ENCODE measurements around the gene LORICRIN.

LORICRIN gene

GRCh38 chr1:153251087-153251486 lies 8.4 kb upstream of the LORICRIN start:
- TF ChIP-seq NFIC (IDR thresholded peaks at IDR 0.05) (no peak), CREB1 (IDR thresholded peaks at IDR 0.05; ENCODE audit: low read depth) (no peak), RAD21 (IDR thresholded peaks at IDR 0.05; ENCODE audit: low read depth) (no peak)

GRCh38 chr1:153251562-153251961 lies 7.9 kb upstream of the LORICRIN start:
- TF ChIP-seq NFIC (IDR thresholded peaks at IDR 0.05) (no peak), TEAD4 (IDR thresholded peaks at IDR 0.05) (no peak)

GRCh38 chr1:153251988-153252387 lies 7.5 kb upstream of the LORICRIN start:
- no peak for TF ChIP-seq RAD21 (IDR thresholded peaks at IDR 0.05; ENCODE audit: low read depth)
- no peak for TF ChIP-seq EGR1 (IDR thresholded peaks at IDR 0.05)
- no peak for TF ChIP-seq TAF1 (IDR thresholded peaks at IDR 0.05; ENCODE audit: low read depth)
- no peak for TF ChIP-seq ZBTB7A (IDR thresholded peaks at IDR 0.05; ENCODE audit: low read depth)
- TF ChIP-seq FOXM1 (IDR thresholded peaks at IDR 0.05; ENCODE audit: borderline replicate concordance, low read depth): no peak
- TF ChIP-seq YY1 (IDR thresholded peaks at IDR 0.05; ENCODE audit: low read depth): no peak
- no peak for TF ChIP-seq REST (IDR thresholded peaks at IDR 0.05; ENCODE audit: low read depth)
- TF ChIP-seq CEBPB (IDR thresholded peaks at IDR 0.05): no peak
- no peak for TF ChIP-seq EP300 (IDR thresholded peaks at IDR 0.05; ENCODE audit: borderline replicate concordance)
- TF ChIP-seq TCF12 (IDR thresholded peaks at IDR 0.05; ENCODE audit: low read depth): no peak
- TF ChIP-seq MAX (IDR thresholded peaks at IDR 0.05): no peak
- no peak for TF ChIP-seq NFIC (IDR thresholded peaks at IDR 0.05)
- no peak for TF ChIP-seq USF1 (IDR thresholded peaks at IDR 0.05)
- no peak for TF ChIP-seq TEAD4 (IDR thresholded peaks at IDR 0.05)
- TF ChIP-seq CREB1 (IDR thresholded peaks at IDR 0.05; ENCODE audit: low read depth): no peak

GRCh38 chr1:153253076-153253475 lies 6.4 kb upstream of the LORICRIN start:
- no peak for TF ChIP-seq CREB1 (IDR thresholded peaks at IDR 0.05; ENCODE audit: low read depth)
- no peak for TF ChIP-seq TAF1 (IDR thresholded peaks at IDR 0.05; ENCODE audit: low read depth)
- TF ChIP-seq CEBPB (IDR thresholded peaks at IDR 0.05): no peak
- TF ChIP-seq TEAD4 (IDR thresholded peaks at IDR 0.05): no peak
- no peak for TF ChIP-seq TCF12 (IDR thresholded peaks at IDR 0.05; ENCODE audit: low read depth)
- TF ChIP-seq REST (IDR thresholded peaks at IDR 0.05; ENCODE audit: low read depth): no peak
- no peak for TF ChIP-seq YY1 (IDR thresholded peaks at IDR 0.05; ENCODE audit: low read depth)
- no peak for TF ChIP-seq ZBTB7A (IDR thresholded peaks at IDR 0.05; ENCODE audit: low read depth)
- TF ChIP-seq EGR1 (IDR thresholded peaks at IDR 0.05): no peak
- no peak for TF ChIP-seq NFIC (IDR thresholded peaks at IDR 0.05)
- TF ChIP-seq USF1 (IDR thresholded peaks at IDR 0.05): no peak

- TF ChIP-seq EGR1 (IDR thresholded peaks at IDR 0.05) (no peak), TAF1 (IDR thresholded peaks at IDR 0.05; ENCODE audit: low read depth) (no peak), TEAD4 (IDR thresholded peaks at IDR 0.05) (no peak), NFIC (IDR thresholded peaks at IDR 0.05) (no peak), YY1 (IDR thresholded peaks at IDR 0.05; ENCODE audit: low read depth) (no peak), TCF12 (IDR thresholded peaks at IDR 0.05; ENCODE audit: low read depth) (no peak), RAD21 (IDR thresholded peaks at IDR 0.05; ENCODE audit: low read depth) (no peak), MAX (IDR thresholded peaks at IDR 0.05) (no peak), USF1 (IDR thresholded peaks at IDR 0.05) (no peak), CEBPB (IDR thresholded peaks at IDR 0.05) (no peak), ZBTB7A (IDR thresholded peaks at IDR 0.05; ENCODE audit: low read depth) (no peak), EP300 (IDR thresholded peaks at IDR 0.05; ENCODE audit: borderline replicate concordance) (no peak), CREB1 (IDR thresholded peaks at IDR 0.05; ENCODE audit: low read depth) (no peak)
Observed at GRCh38 chr1:153253693-153254092, 5.8 kb upstream of the LORICRIN start.

GRCh38 chr1:153260585-153261280 lies 1.2 kb downstream of the LORICRIN start:
- TF ChIP-seq TAF1 (IDR thresholded peaks at IDR 0.05; ENCODE audit: low read depth): no peak
- no peak for TF ChIP-seq MAX (IDR thresholded peaks at IDR 0.05)
- no peak for TF ChIP-seq CEBPB (IDR thresholded peaks at IDR 0.05)
- no peak for TF ChIP-seq NFIC (IDR thresholded peaks at IDR 0.05)
- TF ChIP-seq TEAD4 (IDR thresholded peaks at IDR 0.05): no peak
- no peak for TF ChIP-seq USF1 (IDR thresholded peaks at IDR 0.05)
- no peak for TF ChIP-seq REST (IDR thresholded peaks at IDR 0.05; ENCODE audit: low read depth)
- TF ChIP-seq CREB1 (IDR thresholded peaks at IDR 0.05; ENCODE audit: low read depth): no peak
- TF ChIP-seq EGR1 (IDR thresholded peaks at IDR 0.05): no peak
- no peak for TF ChIP-seq EP300 (IDR thresholded peaks at IDR 0.05; ENCODE audit: borderline replicate concordance)
- no peak for TF ChIP-seq ZBTB7A (IDR thresholded peaks at IDR 0.05; ENCODE audit: low read depth)

Measured in Ishikawa (cell line).